Stimulated activated CD8-positive, alpha-beta memory T cell treated with anti-CD3 and anti-CD28 coated beads, Interleukin-15, amount 100 ng/mL, for 24 hours (primary cell): ENCODE measurements around the gene RAPGEF4.
"Not testable (repeated sequence)": the region's sequence is repeated elsewhere in the genome, so short reads cannot be mapped to it uniquely, and the experiment has no call there.

Experiments used
- DNase-seq: peaks from one replicate; pipeline ENCODE4 v3.0.0-alpha.2; 2020; ENCODE audit warnings: low read depth

Gene RAPGEF4

DNA sequence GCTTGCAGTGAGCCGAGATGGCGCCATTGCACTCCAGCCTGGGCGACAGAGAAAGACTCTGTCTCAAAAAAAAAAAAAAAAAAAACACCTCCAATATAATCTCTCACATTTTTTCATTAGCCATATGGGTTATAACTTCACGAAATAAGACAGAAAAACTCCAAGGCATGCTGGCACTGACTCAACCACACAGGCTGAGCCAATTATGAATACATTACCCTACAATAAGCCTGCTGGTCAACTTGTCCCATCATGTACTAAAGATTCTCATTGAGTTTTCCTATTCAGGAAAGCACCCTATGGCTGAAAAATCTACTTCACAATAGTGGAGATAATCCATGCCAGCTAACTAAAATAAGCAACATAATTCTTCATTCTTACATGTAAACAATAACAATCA lies 327.2 kb downstream of the RAPGEF4 start:
- no peak for DNase-seq

DNA sequence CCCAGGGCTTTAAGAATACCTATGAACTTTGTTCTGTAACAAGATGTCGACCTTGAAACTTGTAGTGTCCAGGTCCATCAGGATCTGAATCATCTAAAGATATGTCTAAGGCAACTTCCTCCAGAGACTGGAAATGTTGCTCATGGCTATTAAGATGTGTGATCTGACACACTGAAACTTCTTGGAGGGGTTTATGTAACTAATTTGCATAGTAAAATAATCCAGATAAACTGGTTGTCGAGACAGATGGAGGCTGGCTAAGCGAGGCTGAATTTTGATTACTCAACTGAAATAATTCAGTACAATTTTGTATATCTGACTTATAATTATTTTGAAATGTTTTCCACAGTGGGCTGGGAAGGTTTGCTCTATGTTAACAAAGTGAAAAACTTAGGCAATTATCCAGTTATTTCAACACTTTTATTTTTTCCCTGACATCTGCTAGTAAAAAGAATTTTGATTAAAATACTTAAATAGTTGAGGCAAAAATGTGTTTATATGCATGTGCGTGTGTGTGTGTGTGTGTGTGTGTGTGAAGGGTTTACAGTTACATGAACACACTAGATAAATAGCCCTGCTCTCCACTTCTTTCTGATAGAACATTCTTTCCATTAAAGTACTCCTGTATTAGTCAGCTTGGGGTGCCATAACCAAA lies 328.6 kb downstream of the RAPGEF4 start:
- DNase-seq = no peak

DNA sequence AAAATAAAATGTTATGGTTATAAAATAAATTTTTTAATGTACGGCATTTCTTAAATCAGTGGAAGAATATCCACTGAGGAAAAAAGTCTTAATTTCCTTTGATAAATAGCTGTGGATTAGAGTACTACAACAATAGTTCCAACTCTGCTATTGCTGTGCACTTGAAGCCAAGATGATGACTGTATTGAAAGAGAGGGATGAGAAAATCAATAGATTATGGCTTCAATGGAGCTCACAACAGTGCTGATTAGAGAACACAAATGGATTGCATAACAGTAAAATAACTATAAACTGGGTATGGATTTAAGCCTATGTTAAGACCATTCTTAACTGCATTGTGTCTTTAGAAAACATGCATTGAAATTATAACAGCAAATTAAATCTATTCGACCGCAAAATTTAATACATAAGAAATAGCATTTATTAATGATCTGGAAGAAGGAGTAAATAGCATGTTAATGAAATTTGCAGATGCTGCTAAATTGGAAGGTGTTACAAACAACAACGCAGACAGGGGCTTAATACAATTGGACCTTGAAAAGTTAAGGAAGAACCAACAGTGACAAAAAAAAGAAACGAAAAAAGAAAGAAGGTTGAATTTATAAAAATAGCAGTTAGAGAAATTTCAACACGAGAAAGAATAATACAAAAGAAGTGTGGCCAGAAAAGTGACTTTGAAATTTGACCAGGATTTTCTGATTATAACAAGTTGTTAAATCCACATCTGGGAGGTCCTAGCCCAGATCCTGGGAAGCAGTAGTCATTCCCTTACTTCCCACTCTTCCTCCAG lies 331.4 kb downstream of the RAPGEF4 start:
- no peak for DNase-seq

DNA sequence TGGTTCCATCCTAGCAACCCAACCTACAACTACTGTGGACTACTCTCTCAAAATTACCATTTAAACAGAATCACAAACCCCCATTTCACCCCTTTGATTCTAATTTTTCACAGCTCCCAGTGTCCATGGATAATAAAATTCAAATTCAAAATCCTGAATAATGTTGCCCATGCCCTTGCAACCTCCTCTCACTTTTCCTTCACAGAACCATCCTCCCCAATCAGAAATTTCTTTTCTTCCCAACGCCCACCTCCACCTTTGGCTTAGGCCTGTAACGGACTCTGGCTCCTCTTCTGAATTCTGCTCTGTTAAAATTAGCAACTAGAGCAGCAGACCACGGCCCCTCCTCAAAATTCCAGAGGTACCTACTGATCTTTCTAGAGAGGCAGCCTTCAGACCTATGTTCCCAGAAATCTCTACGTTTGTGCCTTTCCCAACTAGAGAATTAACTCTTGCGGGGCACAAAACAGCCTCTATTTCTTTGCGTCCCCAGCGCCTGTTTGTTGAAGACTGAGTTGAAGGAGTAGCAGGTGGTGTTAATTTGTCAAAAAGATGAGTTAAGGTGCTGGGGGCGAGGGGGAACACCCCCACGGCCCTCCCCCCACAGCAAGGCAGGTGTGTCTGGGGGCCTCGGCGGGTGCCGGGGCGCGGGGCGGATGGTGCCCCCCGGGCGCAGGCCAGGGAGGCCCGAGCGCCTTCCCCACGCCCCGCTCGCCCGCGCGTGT lies 339.6 kb downstream of the RAPGEF4 start:
- no peak for DNase-seq

GRCh38 chr2:173075781-173076580 lies 340.3 kb downstream of the RAPGEF4 start, which contains the start of gene MAP3K20:
TSS of gene MAP3K20 (plus strand) at chr2:173075846. CDS start at chr2:173091032, 15,186 bp downstream.
- DNase-seq = peak; percentile 13

GRCh38 chr2:173076581-173077345 lies 341.1 kb downstream of the RAPGEF4 start:
- no peak for DNase-seq

DNA sequence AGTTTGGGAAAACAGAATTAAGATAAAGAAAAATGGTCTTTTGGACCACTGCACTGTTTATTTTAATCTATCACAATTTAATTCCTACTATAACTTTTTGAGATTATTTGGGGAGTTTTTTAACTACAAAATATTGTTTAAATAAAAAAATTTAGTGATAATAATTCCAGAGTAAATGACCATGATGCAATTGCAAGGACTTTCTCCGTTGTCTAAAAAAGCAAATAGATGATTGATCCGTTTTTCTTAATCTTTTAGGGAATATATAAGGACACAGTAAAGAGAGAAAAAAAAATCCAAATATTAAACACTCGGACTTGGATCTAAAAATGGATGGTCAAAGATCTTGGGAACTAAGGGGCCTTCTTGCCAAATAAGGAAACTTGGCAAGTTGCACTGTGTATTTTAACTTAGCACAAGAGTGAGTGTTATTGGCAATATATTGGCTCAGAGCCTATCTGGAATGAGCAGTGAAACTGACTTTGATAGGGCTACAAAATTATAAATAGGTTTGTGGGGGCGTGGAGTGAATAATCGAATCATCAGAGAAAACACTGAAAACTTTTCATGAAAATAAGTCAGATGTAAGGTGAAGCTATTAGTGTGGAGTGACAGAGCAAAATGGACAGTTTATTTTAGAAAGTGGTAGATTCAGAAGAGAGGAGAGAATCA lies 342.0 kb downstream of the RAPGEF4 start:
- DNase-seq = no peak

GRCh38 chr2:173079141-173079540 lies 343.5 kb downstream of the RAPGEF4 start:
- no peak for DNase-seq

- no peak for DNase-seq
Measured at GRCh38 chr2:173079973-173080860, 344.6 kb downstream of the RAPGEF4 start.

GRCh38 chr2:173086518-173087213 lies 351.0 kb downstream of the RAPGEF4 start:
- no peak for DNase-seq

DNA sequence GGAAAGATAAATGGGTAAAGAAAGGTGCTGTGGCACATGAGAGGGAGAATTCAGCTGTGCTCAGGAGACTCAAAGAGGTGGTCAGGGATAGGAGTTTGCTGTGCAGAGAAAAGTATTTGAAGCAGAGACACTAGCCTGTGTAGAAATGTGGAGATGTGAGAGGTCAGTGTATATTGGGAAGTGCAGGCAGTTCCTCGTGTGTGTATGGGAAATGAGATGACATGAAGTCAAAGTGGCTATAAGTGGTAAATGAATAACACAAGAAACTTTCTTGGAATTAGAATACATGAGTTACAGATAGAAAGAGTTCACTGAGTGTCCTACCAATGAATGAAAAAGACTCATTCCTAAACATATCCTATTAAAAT lies 351.6 kb downstream of the RAPGEF4 start:
- DNase-seq = no peak

- DNase-seq = no peak
Measured at GRCh38 chr2:173087793-173088496, 352.3 kb downstream of the RAPGEF4 start.

- no peak for DNase-seq
Measured at GRCh38 chr2:173090276-173090877, 354.7 kb downstream of the RAPGEF4 start.

- DNase-seq = no peak
Measured at GRCh38 chr2:173090973-173091660, 355.5 kb downstream of the RAPGEF4 start.

GRCh38 chr2:173091910-173092309 lies 356.3 kb downstream of the RAPGEF4 start:
- DNase-seq = no peak

GRCh38 chr2:173092844-173093402 lies 357.3 kb downstream of the RAPGEF4 start:
- DNase-seq = no peak

GRCh38 chr2:173093617-173094016 lies 358.0 kb downstream of the RAPGEF4 start:
- DNase-seq = not testable (repeated sequence)
